Measurements from ENCODE around the gene PLEKHA6.
"Not testable (repeated sequence)": the region's sequence is repeated elsewhere in the genome, so short reads cannot be mapped to it uniquely, and the experiment has no call there.

The PLEKHA6 gene

GRCh38 chr1:204334455-204334854, 25.3 kb downstream of the PLEKHA6 start:
- DNase-seq, result no peak

GRCh38 chr1:204333427-204333826, 26.3 kb downstream of the PLEKHA6 start:
- no peak for DNase-seq

GRCh38 chr1:204331847-204332487, 27.8 kb downstream of the PLEKHA6 start:
- no peak for DNase-seq

- DNase-seq, result no peak
Measured at GRCh38 chr1:204331275-204331674, 28.5 kb downstream of the PLEKHA6 start.

- DNase-seq, result not testable (repeated sequence)
Measured at GRCh38 chr1:204327870-204328269, 31.9 kb downstream of the PLEKHA6 start.

GRCh38 chr1:204327359-204327758, 32.4 kb downstream of the PLEKHA6 start:
- no peak for DNase-seq

- no peak for DNase-seq
Measured at GRCh38 chr1:204326771-204327300, 32.9 kb downstream of the PLEKHA6 start.

- no peak for DNase-seq
Measured at GRCh38 chr1:204325944-204326343, 33.8 kb downstream of the PLEKHA6 start.

GRCh38 chr1:204323887-204324286, 35.8 kb downstream of the PLEKHA6 start:
- DNase-seq, result no peak

- no peak for DNase-seq
Measured at GRCh38 chr1:204322339-204322868, 37.3 kb downstream of the PLEKHA6 start.

GRCh38 chr1:204321665-204322064, 38.1 kb downstream of the PLEKHA6 start:
- no peak for DNase-seq

GRCh38 chr1:204321051-204321450, 38.7 kb downstream of the PLEKHA6 start:
- DNase-seq, result no peak

- no peak for DNase-seq
Measured at GRCh38 chr1:204320382-204320804, 39.3 kb downstream of the PLEKHA6 start.

GRCh38 chr1:204319462-204319861, 40.3 kb downstream of the PLEKHA6 start:
- no peak for DNase-seq

GRCh38 chr1:204319027-204319426, 40.7 kb downstream of the PLEKHA6 start:
- DNase-seq, result no peak

GRCh38 chr1:204318324-204318723, 41.4 kb downstream of the PLEKHA6 start:
- DNase-seq, result no peak

- DNase-seq, result no peak
Measured at GRCh38 chr1:204317170-204317569, 42.6 kb downstream of the PLEKHA6 start.

GRCh38 chr1:204316164-204316563, 43.6 kb downstream of the PLEKHA6 start:
- DNase-seq, result no peak

GRCh38 chr1:204314893-204315658, 44.7 kb downstream of the PLEKHA6 start:
- no peak for DNase-seq

GRCh38 chr1:204314171-204314892, 45.4 kb downstream of the PLEKHA6 start:
- no peak for DNase-seq

- DNase-seq, result no peak
Measured at GRCh38 chr1:204313675-204314074, 46.1 kb downstream of the PLEKHA6 start.

- DNase-seq, result not testable (repeated sequence)
Measured at GRCh38 chr1:204310970-204311369, 48.8 kb downstream of the PLEKHA6 start.

GRCh38 chr1:204308023-204308628, 51.6 kb downstream of the PLEKHA6 start:
- no peak for DNase-seq

All from effector CD4-positive, alpha-beta T cell (primary cell).